ENCODE measurements around the gene HLA-B.

HLA-B gene

GRCh38 chr6:31354864-31355582 lies 2.0 kb downstream of the HLA-B start:
- H3K4me3 ChIP-seq, result peak overlapping the region; percentile 43 to 82 (median 67)
- peak overlapping the region in 7 of 21 experiments; percentile 3 to 87 (median 41) for H3K27ac ChIP-seq

DNA sequence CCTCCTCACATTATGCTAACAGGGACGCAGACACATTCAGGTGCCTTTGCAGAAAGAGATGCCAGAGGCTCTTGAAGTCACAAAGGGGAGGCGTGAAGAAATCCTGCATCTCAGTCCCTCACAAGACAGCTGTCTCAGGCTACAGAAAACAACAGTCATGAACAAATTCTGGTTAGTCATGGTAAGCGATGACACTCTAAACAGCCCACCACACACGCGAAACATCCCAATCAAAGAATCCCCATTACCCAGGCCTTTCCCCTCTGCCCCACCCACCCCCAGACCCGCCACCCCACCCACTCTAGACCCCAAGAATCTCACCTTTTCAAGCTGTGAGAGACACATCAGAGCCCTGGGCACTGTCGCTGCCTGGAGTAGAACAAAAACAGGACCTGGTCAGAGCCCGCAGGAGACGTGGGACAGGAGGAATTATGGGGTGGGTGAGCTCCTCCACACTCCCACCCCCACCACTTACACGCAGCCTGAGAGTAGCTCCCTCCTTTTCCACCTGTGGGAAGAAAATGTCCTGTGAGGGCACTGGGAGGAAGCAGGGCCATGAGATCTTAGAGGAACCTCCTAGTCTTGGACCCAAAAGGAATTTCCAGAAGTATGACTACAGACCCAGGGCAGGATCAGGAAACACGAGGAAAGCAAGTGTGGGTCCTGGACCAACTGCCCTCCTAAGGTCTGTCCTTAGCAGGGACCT lies 2.7 kb downstream of the HLA-B start:
- Histone ChIP-seq H3K27ac (peak overlapping the region in 2 of 21 experiments; percentile 3 to 10), H3K4me3 (peak overlapping the region; percentile 43 to 82 (median 67))

GRCh38 chr6:31353384-31353945 lies 3.5 kb downstream of the HLA-B start:
- peak overlapping the region in 1 of 7 experiments; percentile 82 for H3K4me3 ChIP-seq

DNA sequence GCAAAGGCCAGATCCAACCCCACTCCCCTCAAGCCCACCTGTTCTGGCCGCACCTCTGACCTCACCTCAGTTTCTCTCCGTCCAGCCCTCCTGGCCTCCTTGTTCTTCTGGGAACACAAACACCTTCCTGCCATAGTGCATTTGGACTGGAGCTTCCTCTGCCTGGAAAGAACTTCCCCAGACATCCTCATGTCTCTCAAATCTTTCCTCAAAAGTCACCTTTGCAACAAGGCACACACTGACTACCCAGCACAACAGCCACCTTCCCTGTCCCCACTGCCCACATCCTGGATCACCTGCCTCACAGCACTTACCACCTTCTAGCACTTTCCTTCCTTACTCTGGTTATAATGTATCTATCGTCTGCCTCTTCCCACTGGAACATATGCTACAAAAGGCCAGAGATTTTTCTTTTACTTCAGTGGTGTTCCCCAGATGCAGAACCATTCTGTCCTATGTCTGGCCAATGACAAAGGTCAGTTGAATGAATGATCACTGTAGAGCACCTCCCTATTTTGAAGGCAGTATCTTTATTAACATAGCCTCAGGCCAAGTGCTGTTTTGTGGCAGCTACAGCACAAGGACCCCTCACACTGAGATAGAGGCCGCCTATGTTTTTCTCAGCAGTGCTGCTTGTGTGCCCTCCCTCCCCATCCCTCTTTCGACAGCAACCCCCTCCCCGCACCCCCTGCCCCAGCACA lies 4.1 kb downstream of the HLA-B start:
- H3K4me3 ChIP-seq, result no peak overlapping the region

More at GRCh38 chr6:31353384-31353945, 3.5 kb downstream of the HLA-B start:
- H3K27ac ChIP-seq, result no peak overlapping the region

DNA sequence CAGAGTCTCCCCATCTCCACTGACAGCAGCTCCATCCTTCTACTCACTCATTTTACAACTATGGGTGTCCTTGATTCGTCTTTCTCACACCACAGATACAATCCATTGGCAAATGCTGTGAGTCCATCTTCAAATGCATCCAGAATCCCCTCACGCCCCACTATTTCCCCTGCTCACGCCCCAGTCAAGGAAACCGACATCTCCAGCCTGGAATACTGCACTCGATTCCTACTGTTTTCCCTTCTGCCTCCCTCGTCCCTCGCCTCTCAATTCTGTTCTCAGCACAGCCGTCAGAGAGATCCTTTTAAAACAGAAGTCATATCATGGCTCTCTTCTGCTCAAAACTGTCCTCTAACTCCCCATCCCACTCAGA lies 4.7 kb downstream of the HLA-B start:
- no peak overlapping the region for H3K4me3 ChIP-seq
- no peak overlapping the region for H3K27ac ChIP-seq

More for the DNA sequence above, 4.1 kb downstream of the HLA-B start:
- H3K27ac ChIP-seq, result no peak overlapping the region

GRCh38 chr6:31351401-31352309 lies 5.3 kb downstream of the HLA-B start:
- Histone ChIP-seq H3K27ac (no peak overlapping the region), H3K4me3 (no peak overlapping the region)

GRCh38 chr6:31351033-31351380 lies 6.0 kb downstream of the HLA-B start:
- no peak overlapping the region for H3K4me3 ChIP-seq
- H3K27ac ChIP-seq, result no peak overlapping the region

DNA sequence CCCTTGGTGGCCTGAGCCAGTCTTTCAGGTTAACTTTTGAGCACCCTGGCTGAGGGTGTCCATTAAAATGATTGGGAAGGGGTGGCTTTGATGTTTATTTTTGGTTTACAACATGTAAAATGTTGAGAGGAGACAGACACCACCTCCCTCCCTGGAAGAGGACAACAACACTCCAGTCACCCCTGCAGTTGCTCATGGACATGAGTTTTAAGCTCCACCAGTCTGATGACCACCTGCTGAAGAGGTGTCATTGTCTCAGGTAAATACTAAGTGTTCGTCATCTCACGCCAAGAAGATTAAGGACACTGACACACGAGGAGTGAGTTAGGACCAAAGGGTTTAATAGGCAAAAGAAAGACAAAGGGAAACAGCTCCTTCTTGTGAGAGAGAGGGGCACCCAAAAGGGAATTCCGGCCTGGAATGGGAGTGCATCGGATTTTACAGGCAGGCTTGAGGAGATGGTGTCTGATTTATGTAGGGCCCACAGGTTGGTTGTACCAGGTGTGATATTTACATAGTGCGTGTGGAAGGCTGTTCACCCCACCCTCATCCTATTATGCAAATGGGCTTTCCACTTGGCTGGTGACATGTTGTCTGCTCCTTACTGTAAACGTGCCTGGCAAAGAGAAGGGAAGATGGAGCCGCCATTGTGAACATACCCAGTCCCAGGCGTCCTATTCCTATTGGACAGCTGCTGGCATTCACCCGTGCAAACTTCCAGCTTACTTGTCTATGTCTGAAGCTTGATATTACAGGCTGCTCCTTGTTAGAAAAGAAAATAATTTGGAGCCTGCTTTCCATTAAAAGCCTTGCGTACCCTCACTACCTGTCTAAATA lies 6.6 kb downstream of the HLA-B start:
- no peak overlapping the region for H3K4me3 ChIP-seq
- H3K27ac ChIP-seq, result no peak overlapping the region

- Histone ChIP-seq H3K4me3 (no peak overlapping the region), H3K27ac (no peak overlapping the region)
Observed at GRCh38 chr6:31349301-31349700, 7.7 kb downstream of the HLA-B start.

- no peak overlapping the region for H3K4me3 ChIP-seq
- no peak overlapping the region for H3K27ac ChIP-seq
Observed at GRCh38 chr6:31345026-31345730, 11.8 kb downstream of the HLA-B start.

DNA sequence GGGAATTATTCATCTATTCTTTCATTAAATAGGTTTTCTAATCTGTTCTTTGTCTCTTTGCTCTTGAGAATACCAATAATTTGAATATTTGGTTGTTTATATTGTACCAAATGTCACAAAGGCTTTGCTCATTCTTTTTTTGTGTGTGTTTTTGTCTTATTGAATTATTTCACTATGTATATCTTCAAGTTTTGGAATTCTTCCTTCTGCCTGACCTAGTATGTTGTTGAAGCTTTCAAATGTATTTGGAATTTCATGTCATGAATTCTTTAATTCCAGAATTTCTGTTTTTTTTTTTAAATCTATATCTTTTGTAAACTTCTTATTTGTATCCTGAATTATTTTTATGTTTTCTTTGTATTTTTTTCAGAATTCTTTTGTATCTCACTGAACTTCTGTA lies 16.8 kb downstream of the HLA-B start:
- Histone ChIP-seq H3K4me3 (no peak overlapping the region), H3K27ac (no peak overlapping the region)

GRCh38 chr6:31339210-31339609 lies 17.8 kb downstream of the HLA-B start:
- Histone ChIP-seq H3K27ac (no peak overlapping the region), H3K4me3 (no peak overlapping the region)

GRCh38 chr6:31336896-31337496 lies 20.0 kb downstream of the HLA-B start:
- H3K4me3 ChIP-seq, result no peak overlapping the region
- no peak overlapping the region for H3K27ac ChIP-seq

GRCh38 chr6:31332637-31333602 lies 24.1 kb downstream of the HLA-B start:
- Histone ChIP-seq H3K4me3 (no peak overlapping the region), H3K27ac (no peak overlapping the region)

GRCh38 chr6:31328355-31328960 lies 28.5 kb downstream of the HLA-B start:
- no peak overlapping the region for H3K27ac ChIP-seq
- no peak overlapping the region for H3K4me3 ChIP-seq

DNA sequence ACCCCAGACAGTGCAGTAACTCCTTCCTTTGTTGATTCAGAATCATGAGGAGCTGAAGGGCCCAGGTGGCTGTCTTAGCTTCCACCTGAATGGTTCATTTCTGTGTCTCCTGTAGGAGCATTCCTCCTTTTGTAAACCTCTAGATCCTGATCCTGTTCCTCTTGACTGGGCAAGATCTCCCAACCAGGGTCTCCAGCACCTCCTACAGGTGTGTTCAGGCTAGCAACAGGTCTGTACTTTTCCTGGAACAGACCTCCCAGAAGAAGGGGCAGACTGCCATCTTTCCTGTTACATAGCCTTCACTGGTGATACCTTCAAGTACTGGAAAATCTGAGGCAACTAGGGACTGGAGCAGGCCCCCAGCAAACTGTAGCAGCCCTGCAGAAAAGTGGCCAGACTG lies 35.2 kb downstream of the HLA-B start:
- no peak overlapping the region for H3K4me3 ChIP-seq
- H3K27ac ChIP-seq, result no peak overlapping the region
